ENCODE data around the gene TPTE.
"Not testable (repeated sequence)": the region's sequence is repeated elsewhere in the genome, so short reads cannot be mapped to it uniquely, and the experiment has no call there.

GRCh38 chr21:10548331-10548954 lies 27.1 kb downstream of the TPTE start:
- TF ChIP-seq, protein P1, sequence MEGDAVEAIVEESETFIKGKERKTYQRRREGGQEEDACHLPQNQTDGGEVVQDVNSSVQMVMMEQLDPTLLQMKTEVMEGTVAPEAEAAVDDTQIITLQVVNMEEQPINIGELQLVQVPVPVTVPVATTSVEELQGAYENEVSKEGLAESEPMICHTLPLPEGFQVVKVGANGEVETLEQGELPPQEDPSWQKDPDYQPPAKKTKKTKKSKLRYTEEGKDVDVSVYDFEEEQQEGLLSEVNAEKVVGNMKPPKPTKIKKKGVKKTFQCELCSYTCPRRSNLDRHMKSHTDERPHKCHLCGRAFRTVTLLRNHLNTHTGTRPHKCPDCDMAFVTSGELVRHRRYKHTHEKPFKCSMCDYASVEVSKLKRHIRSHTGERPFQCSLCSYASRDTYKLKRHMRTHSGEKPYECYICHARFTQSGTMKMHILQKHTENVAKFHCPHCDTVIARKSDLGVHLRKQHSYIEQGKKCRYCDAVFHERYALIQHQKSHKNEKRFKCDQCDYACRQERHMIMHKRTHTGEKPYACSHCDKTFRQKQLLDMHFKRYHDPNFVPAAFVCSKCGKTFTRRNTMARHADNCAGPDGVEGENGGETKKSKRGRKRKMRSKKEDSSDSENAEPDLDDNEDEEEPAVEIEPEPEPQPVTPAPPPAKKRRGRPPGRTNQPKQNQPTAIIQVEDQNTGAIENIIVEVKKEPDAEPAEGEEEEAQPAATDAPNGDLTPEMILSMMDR (IDR thresholded peaks at IDR 0.05): not testable (repeated sequence)
- TF ChIP-seq POLR2A (IDR thresholded peaks at IDR 0.05): not testable (repeated sequence)
